Measurements from ENCODE around the gene HLA-DQB2. TPM values are rescaled to one million over a fixed set of nuclear protein-coding genes. Genes with fewer than 3 reads are reported as not detected.

HLA-DQB2 gene
- total RNA-seq, 1 donor from 2014 or later: not detected

DNA sequence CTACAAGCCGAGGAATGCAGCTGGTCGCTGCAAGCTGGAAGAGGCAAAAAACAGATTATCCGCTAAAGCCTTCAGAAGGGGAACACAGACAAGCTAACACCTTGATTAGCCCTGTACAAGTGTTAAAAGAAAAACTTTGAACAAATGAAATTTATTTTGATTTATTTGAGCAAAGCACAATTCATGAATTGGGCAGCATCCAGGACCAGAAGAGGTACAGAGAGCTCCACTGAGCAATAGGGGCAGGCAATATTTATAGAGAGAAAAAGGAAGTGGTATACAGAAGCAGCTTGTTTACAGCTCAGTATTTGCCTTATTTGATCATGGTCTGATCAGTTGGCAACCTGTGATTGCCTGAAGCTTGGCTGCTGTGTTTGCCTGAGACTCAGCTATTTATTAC, 35.8 kb upstream of the HLA-DQB2 start:
- Mint-ChIP-seq H3K4me1 (peaks cover 2% of the 10 kb centered on the region), H3K27me3 (ENCODE audit: low read depth) (peaks cover 87% of the 10 kb centered on the region), H3K9me3 (peaks cover 8% of the 10 kb centered on the region), H3K27ac (no peak overlapping the region), H3K36me3 (no peaks in the 10 kb centered on the region), H3K4me3 (no peak overlapping the region)
- TF ChIP-seq, protein P1, sequence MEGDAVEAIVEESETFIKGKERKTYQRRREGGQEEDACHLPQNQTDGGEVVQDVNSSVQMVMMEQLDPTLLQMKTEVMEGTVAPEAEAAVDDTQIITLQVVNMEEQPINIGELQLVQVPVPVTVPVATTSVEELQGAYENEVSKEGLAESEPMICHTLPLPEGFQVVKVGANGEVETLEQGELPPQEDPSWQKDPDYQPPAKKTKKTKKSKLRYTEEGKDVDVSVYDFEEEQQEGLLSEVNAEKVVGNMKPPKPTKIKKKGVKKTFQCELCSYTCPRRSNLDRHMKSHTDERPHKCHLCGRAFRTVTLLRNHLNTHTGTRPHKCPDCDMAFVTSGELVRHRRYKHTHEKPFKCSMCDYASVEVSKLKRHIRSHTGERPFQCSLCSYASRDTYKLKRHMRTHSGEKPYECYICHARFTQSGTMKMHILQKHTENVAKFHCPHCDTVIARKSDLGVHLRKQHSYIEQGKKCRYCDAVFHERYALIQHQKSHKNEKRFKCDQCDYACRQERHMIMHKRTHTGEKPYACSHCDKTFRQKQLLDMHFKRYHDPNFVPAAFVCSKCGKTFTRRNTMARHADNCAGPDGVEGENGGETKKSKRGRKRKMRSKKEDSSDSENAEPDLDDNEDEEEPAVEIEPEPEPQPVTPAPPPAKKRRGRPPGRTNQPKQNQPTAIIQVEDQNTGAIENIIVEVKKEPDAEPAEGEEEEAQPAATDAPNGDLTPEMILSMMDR (IDR thresholded peaks at IDR 0.05; ENCODE audit: unreplicated experiment): no peak
- DNase-seq (ENCODE audit: low spot score in 2 of 2, unreplicated experiment in 2 of 2): no peak

DNA sequence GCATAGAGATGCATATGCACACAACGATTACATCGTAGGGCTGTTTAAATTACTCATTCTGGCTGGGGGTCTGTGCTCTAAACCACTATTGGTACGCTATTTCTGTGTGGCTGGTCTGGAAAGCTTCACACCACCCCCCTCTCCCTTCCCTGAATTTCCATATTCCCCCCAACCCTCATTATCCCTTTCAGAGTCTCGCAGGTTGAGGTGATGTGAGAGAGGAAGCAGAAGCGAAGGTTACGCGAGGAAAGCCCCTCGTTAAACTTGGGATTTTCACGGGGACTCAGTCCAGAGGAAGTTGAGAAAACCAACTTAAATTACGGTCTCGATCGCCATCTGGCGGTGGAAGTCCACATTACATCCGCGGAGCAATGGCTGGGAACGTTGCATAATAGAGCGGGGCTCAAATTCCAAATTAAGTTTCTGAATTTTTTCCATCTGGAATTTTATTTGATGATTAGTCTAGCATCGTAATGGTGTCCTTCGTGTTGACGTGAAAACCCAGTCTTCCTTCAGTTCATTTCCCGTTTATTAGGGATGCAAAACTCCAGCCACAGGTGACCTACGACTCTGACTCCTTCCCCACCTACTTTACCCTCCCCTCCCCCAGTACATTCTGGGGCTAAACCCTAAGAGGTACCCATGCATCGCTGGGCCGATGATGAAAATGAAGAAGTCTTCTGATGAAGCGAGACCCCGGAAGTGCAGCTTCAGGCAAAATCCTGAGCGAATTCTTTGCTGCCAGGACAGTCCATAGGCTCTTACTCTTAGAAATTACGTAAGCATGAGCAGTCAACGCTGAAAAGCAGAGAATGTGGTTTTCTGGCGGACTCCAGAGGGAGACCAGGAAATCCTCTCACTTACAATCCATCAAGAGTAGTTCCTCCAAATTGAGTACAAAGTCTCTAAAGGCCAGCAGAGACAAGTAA, 33.8 kb upstream of the HLA-DQB2 start:
- no peaks in the 10 kb centered on the region for H3K36me3 Mint-ChIP-seq
- TF ChIP-seq, protein P1 (IDR thresholded peaks at IDR 0.05; ENCODE audit: unreplicated experiment): peak; percentile 98
- H3K27ac Mint-ChIP-seq: no peak overlapping the region
- peak overlapping the region; percentile 61 for H3K4me3 Mint-ChIP-seq
- DNase-seq (ENCODE audit: low spot score in 2 of 2, unreplicated experiment in 2 of 2): peak; percentile 46 to 92
- H3K27me3 Mint-ChIP-seq (ENCODE audit: low read depth): peaks cover 82% of the 10 kb centered on the region
- H3K9me3 Mint-ChIP-seq: peaks cover 8% of the 10 kb centered on the region
- H3K4me1 Mint-ChIP-seq: peaks cover 2% of the 10 kb centered on the region

DNA sequence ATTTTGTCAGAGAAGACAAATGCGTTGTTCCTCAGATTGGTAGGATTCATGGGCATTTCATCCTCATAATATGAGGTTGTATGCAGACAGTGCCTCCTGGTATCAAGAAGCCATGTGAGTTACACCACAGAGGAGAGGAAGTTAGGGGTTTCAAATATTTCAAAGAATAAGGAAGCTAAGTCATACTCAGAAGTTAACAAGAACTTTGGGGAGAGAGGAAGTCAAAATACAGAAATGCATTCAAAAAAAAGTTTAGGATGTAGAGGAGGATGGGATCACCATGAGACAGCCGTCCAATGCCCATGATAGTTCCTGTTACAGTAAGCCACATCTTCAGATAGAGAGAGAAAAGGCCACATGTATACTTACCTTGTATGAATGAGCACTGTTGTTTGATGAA, 31.2 kb upstream of the HLA-DQB2 start:
- no peak overlapping the region for H3K27ac Mint-ChIP-seq
- H3K9me3 Mint-ChIP-seq: peaks cover 8% of the 10 kb centered on the region
- H3K4me3 Mint-ChIP-seq: no peak overlapping the region
- peaks cover 2% of the 10 kb centered on the region for H3K4me1 Mint-ChIP-seq
- H3K36me3 Mint-ChIP-seq: no peaks in the 10 kb centered on the region
- H3K27me3 Mint-ChIP-seq (ENCODE audit: low read depth): peaks cover 73% of the 10 kb centered on the region
- DNase-seq (ENCODE audit: low spot score in 2 of 2, unreplicated experiment in 2 of 2): no peak
- TF ChIP-seq, protein P1 (IDR thresholded peaks at IDR 0.05; ENCODE audit: unreplicated experiment): no peak

DNA sequence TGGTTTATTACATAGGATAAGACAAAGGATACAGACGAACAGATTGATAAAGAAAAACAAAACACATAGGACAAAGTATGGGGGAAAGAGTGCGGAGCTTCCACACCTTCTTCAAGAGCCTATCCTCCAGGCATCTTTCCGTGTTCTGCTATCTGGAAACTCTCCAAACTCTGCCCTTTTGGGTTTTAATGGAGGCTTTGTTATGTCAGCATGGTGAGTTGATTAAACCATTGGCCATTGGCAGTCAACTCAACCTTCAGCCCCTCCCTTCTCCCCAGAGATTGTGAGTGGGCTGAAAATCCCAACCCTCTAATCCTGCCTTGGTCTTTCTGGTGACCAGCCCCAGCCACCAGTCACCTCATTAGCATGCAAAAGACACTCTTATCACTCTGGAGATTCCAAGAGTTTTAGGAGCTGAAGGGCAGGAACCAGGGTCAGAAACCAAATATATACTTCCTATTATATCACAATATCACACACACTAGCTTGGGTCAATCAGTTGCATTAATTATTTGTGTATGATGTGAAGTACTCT, 29.6 kb upstream of the HLA-DQB2 start:
- Mint-ChIP-seq H3K27me3 (ENCODE audit: low read depth) (peaks cover 68% of the 10 kb centered on the region), H3K9me3 (peaks cover under 1% of the 10 kb centered on the region), H3K4me3 (no peak overlapping the region), H3K4me1 (peaks cover 2% of the 10 kb centered on the region), H3K36me3 (no peaks in the 10 kb centered on the region), H3K27ac (no peak overlapping the region)
- no peak for DNase-seq (ENCODE audit: low spot score in 2 of 2, unreplicated experiment in 2 of 2)
- TF ChIP-seq, protein P1 (IDR thresholded peaks at IDR 0.05; ENCODE audit: unreplicated experiment): no peak

DNA sequence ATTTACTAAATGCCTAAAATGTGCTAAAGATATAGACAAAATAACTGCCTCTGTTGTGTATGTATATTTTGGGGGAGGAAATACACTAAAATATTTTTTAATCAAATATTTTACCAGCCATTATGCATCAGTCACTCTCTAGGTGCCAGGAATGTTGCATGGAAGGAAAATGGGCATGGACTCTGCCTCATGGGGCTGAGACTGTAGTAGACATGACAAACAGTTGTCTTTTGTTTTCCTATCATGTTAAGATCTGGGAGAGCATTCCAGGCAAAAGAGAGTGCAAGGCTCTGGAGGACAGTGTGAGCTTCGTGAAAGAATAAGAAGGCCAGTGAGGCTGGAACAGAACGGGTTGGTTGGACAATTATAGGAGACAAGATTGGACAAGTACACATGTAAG, 27.0 kb upstream of the HLA-DQB2 start:
- H3K36me3 Mint-ChIP-seq: no peaks in the 10 kb centered on the region
- no peaks in the 10 kb centered on the region for H3K4me1 Mint-ChIP-seq
- H3K27me3 Mint-ChIP-seq (ENCODE audit: low read depth): peaks cover 59% of the 10 kb centered on the region
- TF ChIP-seq, protein P1 (IDR thresholded peaks at IDR 0.05; ENCODE audit: unreplicated experiment): no peak
- DNase-seq (ENCODE audit: low spot score in 2 of 2, unreplicated experiment in 2 of 2): no peak
- peaks cover 6% of the 10 kb centered on the region for H3K9me3 Mint-ChIP-seq
- H3K27ac Mint-ChIP-seq: no peak overlapping the region
- no peak overlapping the region for H3K4me3 Mint-ChIP-seq
